Measurements from ENCODE around the gene OR8D1.

The OR8D1 gene

GRCh38 chr11:124313849-124314248, at the start of gene OR8D1:
Gene OR8D1, minus strand, starts transcription at chr11:124313949. Its CDS starts 3,183 bp downstream, at chr11:124310766.
- no peak for DNase-seq (ENCODE audit: low spot score)

- DNase-seq (ENCODE audit: low spot score): no peak
Observed at GRCh38 chr11:124359566-124359965, 45.8 kb upstream of the OR8D1 start.

- no peak for DNase-seq (ENCODE audit: low spot score)
Observed at GRCh38 chr11:124346311-124346955, 32.7 kb upstream of the OR8D1 start.

- DNase-seq (ENCODE audit: low spot score): no peak
Observed at GRCh38 chr11:124344346-124344745, 30.6 kb upstream of the OR8D1 start.

- no peak for DNase-seq (ENCODE audit: low spot score)
Observed at GRCh38 chr11:124340142-124340447, 26.3 kb upstream of the OR8D1 start.

GRCh38 chr11:124339396-124340141, 25.8 kb upstream of the OR8D1 start:
- no peak for DNase-seq (ENCODE audit: low spot score)

GRCh38 chr11:124331873-124332272, 18.1 kb upstream of the OR8D1 start:
- no peak for DNase-seq (ENCODE audit: low spot score)

GRCh38 chr11:124329787-124330478, 16.2 kb upstream of the OR8D1 start:
- no peak for DNase-seq (ENCODE audit: low spot score)

- DNase-seq (ENCODE audit: low spot score): no peak
Observed at GRCh38 chr11:124327775-124328174, 14.0 kb upstream of the OR8D1 start.

- DNase-seq (ENCODE audit: low spot score): no peak
Observed at GRCh38 chr11:124322356-124322755, 8.6 kb upstream of the OR8D1 start.

GRCh38 chr11:124320097-124320496, 6.3 kb upstream of the OR8D1 start, which contains the start of gene OR8D2:
Gene OR8D2, minus strand, starts transcription at chr11:124320197. Its CDS starts 0 bp downstream, at chr11:124320197.
- no peak for DNase-seq (ENCODE audit: low spot score)

- DNase-seq (ENCODE audit: low spot score): no peak
Observed at GRCh38 chr11:124315052-124315451, 1.3 kb upstream of the OR8D1 start.

- no peak for DNase-seq (ENCODE audit: low spot score)
Observed at GRCh38 chr11:124313131-124313530, 618 bp downstream of the OR8D1 start.

- DNase-seq (ENCODE audit: low spot score): no peak
Observed at GRCh38 chr11:124311670-124312069, 2.1 kb downstream of the OR8D1 start.

GRCh38 chr11:124311269-124311668, 2.5 kb downstream of the OR8D1 start:
- no peak for DNase-seq (ENCODE audit: low spot score)

- DNase-seq (ENCODE audit: low spot score): no peak
Observed at GRCh38 chr11:124310721-124311120, 3.0 kb downstream of the OR8D1 start.

GRCh38 chr11:124307093-124307492, 6.7 kb downstream of the OR8D1 start:
- DNase-seq (ENCODE audit: low spot score): no peak

GRCh38 chr11:124302347-124303125, 11.2 kb downstream of the OR8D1 start:
- no peak for DNase-seq (ENCODE audit: low spot score)

GRCh38 chr11:124301548-124301947, 12.2 kb downstream of the OR8D1 start:
- DNase-seq (ENCODE audit: low spot score): no peak

- no peak for DNase-seq (ENCODE audit: low spot score)
Observed at GRCh38 chr11:124297921-124298320, 15.8 kb downstream of the OR8D1 start.

- DNase-seq (ENCODE audit: low spot score): no peak
Observed at GRCh38 chr11:124296016-124296415, 17.7 kb downstream of the OR8D1 start.

GRCh38 chr11:124294687-124295086, 19.1 kb downstream of the OR8D1 start:
- no peak for DNase-seq (ENCODE audit: low spot score)

Measured in LoVo (cell line).